ENCODE data around the gene RPUSD4. TPM values are rescaled to one million over a fixed set of nuclear protein-coding genes. Genes with fewer than 3 reads are reported as not detected.

The RPUSD4 gene
- total RNA-seq, 1 experiment from 2014 or later, result 40.1 TPM

- DNase-seq (ENCODE audit: low read depth, low spot score), result no peak
- Histone ChIP-seq H3K27ac (ENCODE audit: low read depth, low read length) (no peak overlapping the region), H2AFZ (ENCODE audit: low read depth, low read length, poor library complexity, severe bottlenecking) (no peak overlapping the region), H3K4me1 (ENCODE audit: control insufficient read depth in 1 of 2, insufficient read depth in 2 of 2, low read length in 2 of 2) (peaks cover 0 to 13% of the 10 kb centered on the region in 2 experiments; a peak in 2 of 4 replicates), H3K27me3 (ENCODE audit: insufficient read depth, low read length) (no peaks in the 10 kb centered on the region), H4K20me1 (ENCODE audit: insufficient read depth) (no peaks in the 10 kb centered on the region), H3K4me3 (replicated peaks in 1 of 2; ENCODE audit: low read depth in 1 of 2, low read length in 2 of 2) (no peak overlapping the region), H3K9me3 (ENCODE audit: control insufficient read depth in 1 of 2, insufficient read depth in 1 of 2, low read depth in 1 of 2, low read length in 2 of 2) (no peaks in the 10 kb centered on the region), H3K79me2 (ENCODE audit: insufficient read depth, low read length) (no peaks in the 10 kb centered on the region), H3K36me3 (ENCODE audit: control insufficient read depth in 1 of 2, insufficient read depth in 2 of 2, low read length in 2 of 2) (no peaks in the 10 kb centered on the region), H3K9ac (ENCODE audit: low read length) (no peak overlapping the region), H3K4me2 (ENCODE audit: low read length) (0 out of 2 replicates have a peak overlapping the region, but pooled peaks have one; percentile 9), H3K9me2 (ENCODE audit: insufficient read depth) (no peaks in the 10 kb centered on the region)
- BruUV-seq (replicated peaks), result no TSS peak
- intact Hi-C loops (cut with micrococcal nuclease), result no loop called here
- ChIA-PET CTCF (no interaction called here), POLR2A (no interaction called here), RAD21 (ENCODE audit: low non-redundant PET in 1 of 2, low total read pairs in 2 of 2, uncharacterized antibody in 2 of 2, unreplicated experiment in 2 of 2) (no interaction called here)
- TF ChIP-seq MAX (IDR thresholded peaks at IDR 0.05), result no peak
- ATAC-seq, result no peak
Measured at GRCh38 chr11:126158054-126158791, 53.2 kb downstream of the RPUSD4 start.

GRCh38 chr11:126157326-126158030 is 54.0 kb downstream of the RPUSD4 start:
- DNase-seq (ENCODE audit: low read depth, low spot score), result no peak
- Histone ChIP-seq H3K4me1 (ENCODE audit: control insufficient read depth in 1 of 2, insufficient read depth in 2 of 2, low read length in 2 of 2) (peaks cover 0 to 9% of the 10 kb centered on the region in 2 experiments; a peak in 2 of 4 replicates), H3K36me3 (ENCODE audit: control insufficient read depth in 1 of 2, insufficient read depth in 2 of 2, low read length in 2 of 2) (no peaks in the 10 kb centered on the region), H3K9ac (ENCODE audit: low read length) (no peak overlapping the region), H3K9me3 (ENCODE audit: control insufficient read depth in 1 of 2, insufficient read depth in 1 of 2, low read depth in 1 of 2, low read length in 2 of 2) (no peaks in the 10 kb centered on the region), H3K79me2 (ENCODE audit: insufficient read depth, low read length) (no peaks in the 10 kb centered on the region), H4K20me1 (ENCODE audit: insufficient read depth) (no peaks in the 10 kb centered on the region), H3K9me2 (ENCODE audit: insufficient read depth) (no peaks in the 10 kb centered on the region), H3K4me3 (replicated peaks in 1 of 2; ENCODE audit: low read depth in 1 of 2, low read length in 2 of 2) (no peak overlapping the region), H3K27ac (ENCODE audit: low read depth, low read length) (no peak overlapping the region), H3K27me3 (ENCODE audit: insufficient read depth, low read length) (no peaks in the 10 kb centered on the region), H2AFZ (ENCODE audit: low read depth, low read length, poor library complexity, severe bottlenecking) (no peak overlapping the region), H3K4me2 (ENCODE audit: low read length) (0 out of 2 replicates have a peak overlapping the region, but pooled peaks have one; percentile 9)
- RAD21 ChIA-PET (ENCODE audit: low non-redundant PET in 1 of 2, low total read pairs in 2 of 2, uncharacterized antibody in 2 of 2, unreplicated experiment in 2 of 2), result no interaction called here
- POLR2A ChIA-PET, result no interaction called here
- CTCF ChIA-PET, result no interaction called here
- ATAC-seq, result no peak
- no TSS peak for BruUV-seq (replicated peaks)
- intact Hi-C loops (cut with micrococcal nuclease), result no loop called here
- TF ChIP-seq YY1 (IDR thresholded peaks at IDR 0.05; ENCODE audit: extremely low read depth, insufficient replicate concordance, low read depth, low read length) (no peak), SP1 (IDR thresholded peaks at IDR 0.05; ENCODE audit: low read depth) (no peak), SIN3A (IDR thresholded peaks at IDR 0.05; ENCODE audit: low read depth) (no peak), REST (IDR thresholded peaks at IDR 0.05; ENCODE audit: low read depth) (no peak), MAX (IDR thresholded peaks at IDR 0.05) (no peak), ZBTB33 (IDR thresholded peaks at IDR 0.05; ENCODE audit: extremely low read depth, insufficient replicate concordance, low read length) (no peak), ELF1 (IDR thresholded peaks at IDR 0.05; ENCODE audit: borderline replicate concordance, low read depth) (no peak), POLR2A (IDR thresholded peaks at IDR 0.05; ENCODE audit: borderline replicate concordance, extremely low read depth, insufficient read depth, insufficient read length) (no peak), EZH2phosphoT487 (IDR thresholded peaks at IDR 0.05; ENCODE audit: borderline replicate concordance) (no peak), POLR2AphosphoS5 (IDR thresholded peaks at IDR 0.05; ENCODE audit: low read depth, low read length) (no peak), CEBPB (IDR thresholded peaks at IDR 0.05; ENCODE audit: low read depth) (no peak), SRF (IDR thresholded peaks at IDR 0.05; ENCODE audit: low read depth) (no peak)

All from HCT116 (cell line).